ENCODE data around the gene PUDP. TPM values are rescaled to one million over a fixed set of nuclear protein-coding genes. Genes with fewer than 3 reads are reported as not detected.

PUDP gene
- total RNA-seq, 1 experiment from 2014 or later, result 16.1 TPM

DNA sequence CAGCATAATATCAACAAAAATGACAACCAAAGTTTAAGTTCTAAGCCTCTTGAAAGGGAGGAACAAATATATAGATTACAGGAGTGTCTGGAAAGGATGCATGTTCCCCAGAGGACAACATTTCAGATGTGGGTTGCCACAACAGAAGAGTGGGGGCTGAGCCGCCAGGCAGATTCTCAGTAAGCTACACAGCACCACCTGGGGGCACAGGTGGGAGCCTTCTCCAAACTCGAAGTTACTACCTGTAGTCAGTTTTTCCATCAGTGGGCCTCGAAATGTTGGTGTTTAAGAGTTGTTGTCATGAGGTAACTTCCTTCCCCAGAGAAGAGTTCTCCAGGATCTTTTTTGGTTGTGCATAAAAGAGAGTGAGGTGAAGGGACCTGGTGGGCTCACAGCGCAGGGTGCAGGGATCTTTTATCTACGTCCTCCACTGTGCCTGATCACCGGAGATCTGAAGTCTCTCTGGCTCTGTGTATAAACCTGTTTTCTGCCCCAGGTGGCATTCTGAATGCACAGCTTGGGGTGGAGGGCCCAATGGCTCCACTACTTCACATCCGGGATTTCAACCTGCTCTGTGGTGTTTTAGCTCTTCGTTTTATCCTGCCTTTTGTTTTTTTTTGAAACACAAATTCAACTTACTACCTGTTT, 58.9 kb downstream of the PUDP start:
- BruUV-seq (replicated peaks), result no TSS peak
- CTCF ChIA-PET, result no interaction called here
- peak; percentile 5 for DNase-seq (ENCODE audit: unreplicated experiment)
- intact Hi-C loops (cut with micrococcal nuclease), result no loop called here
- Mint-ChIP-seq H3K4me1 (ENCODE audit: insufficient read depth, unreplicated experiment) (peaks cover 4% of the 10 kb centered on the region), H3K27ac (ENCODE audit: low read depth, unreplicated experiment) (no peak overlapping the region), H3K4me3 (ENCODE audit: unreplicated experiment) (no peak overlapping the region), H3K36me3 (ENCODE audit: insufficient read depth, unreplicated experiment) (peaks cover 10% of the 10 kb centered on the region), H3K9me3 (ENCODE audit: unreplicated experiment) (no peaks in the 10 kb centered on the region), H3K27me3 (ENCODE audit: insufficient read depth, unreplicated experiment) (no peaks in the 10 kb centered on the region)
- POLR2A ChIA-PET, result no interaction called here
- TF ChIP-seq, protein P1, sequence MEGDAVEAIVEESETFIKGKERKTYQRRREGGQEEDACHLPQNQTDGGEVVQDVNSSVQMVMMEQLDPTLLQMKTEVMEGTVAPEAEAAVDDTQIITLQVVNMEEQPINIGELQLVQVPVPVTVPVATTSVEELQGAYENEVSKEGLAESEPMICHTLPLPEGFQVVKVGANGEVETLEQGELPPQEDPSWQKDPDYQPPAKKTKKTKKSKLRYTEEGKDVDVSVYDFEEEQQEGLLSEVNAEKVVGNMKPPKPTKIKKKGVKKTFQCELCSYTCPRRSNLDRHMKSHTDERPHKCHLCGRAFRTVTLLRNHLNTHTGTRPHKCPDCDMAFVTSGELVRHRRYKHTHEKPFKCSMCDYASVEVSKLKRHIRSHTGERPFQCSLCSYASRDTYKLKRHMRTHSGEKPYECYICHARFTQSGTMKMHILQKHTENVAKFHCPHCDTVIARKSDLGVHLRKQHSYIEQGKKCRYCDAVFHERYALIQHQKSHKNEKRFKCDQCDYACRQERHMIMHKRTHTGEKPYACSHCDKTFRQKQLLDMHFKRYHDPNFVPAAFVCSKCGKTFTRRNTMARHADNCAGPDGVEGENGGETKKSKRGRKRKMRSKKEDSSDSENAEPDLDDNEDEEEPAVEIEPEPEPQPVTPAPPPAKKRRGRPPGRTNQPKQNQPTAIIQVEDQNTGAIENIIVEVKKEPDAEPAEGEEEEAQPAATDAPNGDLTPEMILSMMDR (IDR thresholded peaks at IDR 0.05; ENCODE audit: unreplicated experiment), result no peak

DNA sequence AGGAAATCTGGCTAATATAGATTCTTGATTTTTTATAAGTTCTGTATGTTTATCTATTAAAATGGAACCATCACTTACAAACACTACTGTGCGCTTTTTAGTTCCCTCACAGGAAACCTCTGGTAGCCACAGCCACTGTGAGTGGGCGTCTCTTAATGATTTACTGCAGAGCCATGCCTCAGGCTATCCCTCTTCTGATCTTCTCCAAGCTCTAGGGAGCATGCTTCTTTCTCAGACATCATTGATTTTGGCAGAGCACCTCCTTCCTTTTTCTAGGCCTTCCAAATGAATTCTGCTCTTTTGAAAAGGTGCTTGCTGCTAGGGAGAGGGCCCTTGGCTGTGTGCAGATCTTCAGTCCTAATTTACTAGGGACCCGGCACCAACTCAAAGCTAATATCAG, 61.6 kb downstream of the PUDP start:
- no peak overlapping the region for H3K27ac Mint-ChIP-seq (ENCODE audit: low read depth, unreplicated experiment)
- ChIA-PET POLR2A (no interaction called here), CTCF (interaction anchor here (0.6 kb wide), 1 partner anchor 659 kb away, joined by 4 read pairs; no protein-coding TSS in a partner anchor)
- peak; percentile 19 for DNase-seq (ENCODE audit: unreplicated experiment)
- no peak overlapping the region for H3K4me3 Mint-ChIP-seq (ENCODE audit: unreplicated experiment)
- H3K4me1 Mint-ChIP-seq (ENCODE audit: insufficient read depth, unreplicated experiment), result peaks cover 17% of the 10 kb centered on the region
- no peaks in the 10 kb centered on the region for H3K9me3 Mint-ChIP-seq (ENCODE audit: unreplicated experiment)
- BruUV-seq (replicated peaks), result no TSS peak
- TF ChIP-seq, protein P1 (IDR thresholded peaks at IDR 0.05; ENCODE audit: unreplicated experiment), result no peak
- no peaks in the 10 kb centered on the region for H3K27me3 Mint-ChIP-seq (ENCODE audit: insufficient read depth, unreplicated experiment)
- H3K36me3 Mint-ChIP-seq (ENCODE audit: insufficient read depth, unreplicated experiment), result peaks cover 17% of the 10 kb centered on the region
- intact Hi-C loops (cut with micrococcal nuclease), result no loop called here

DNA sequence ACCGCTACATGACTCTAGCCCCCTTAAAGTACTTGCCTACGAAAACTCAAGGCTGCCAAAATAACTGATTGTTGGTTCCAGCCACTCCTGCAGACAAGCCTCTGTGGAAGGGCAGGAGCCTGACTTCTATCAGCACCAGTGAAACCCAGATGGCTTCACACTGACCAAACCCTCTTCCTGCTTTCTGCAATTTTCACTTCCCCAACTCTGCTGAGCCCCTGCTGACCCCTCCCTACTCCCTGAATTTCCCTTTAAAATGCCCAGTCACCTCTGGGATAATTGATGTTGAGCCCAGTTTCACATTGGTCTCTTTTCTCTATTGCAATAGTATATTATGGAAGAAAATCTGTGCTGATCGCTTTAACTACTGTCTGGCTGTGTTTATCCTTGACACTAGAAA, 62.1 kb downstream of the PUDP start:
- CTCF ChIA-PET, result interaction anchor here (0.6 kb wide), 1 partner anchor 658 kb away, joined by 4 read pairs; no protein-coding TSS in a partner anchor
- peaks cover 17% of the 10 kb centered on the region for H3K36me3 Mint-ChIP-seq (ENCODE audit: insufficient read depth, unreplicated experiment)
- no peaks in the 10 kb centered on the region for H3K9me3 Mint-ChIP-seq (ENCODE audit: unreplicated experiment)
- H3K4me3 Mint-ChIP-seq (ENCODE audit: unreplicated experiment), result no peak overlapping the region
- intact Hi-C loops (cut with micrococcal nuclease), result no loop called here
- H3K27me3 Mint-ChIP-seq (ENCODE audit: insufficient read depth, unreplicated experiment), result no peaks in the 10 kb centered on the region
- no TSS peak for BruUV-seq (replicated peaks)
- POLR2A ChIA-PET, result no interaction called here
- no peak overlapping the region for H3K27ac Mint-ChIP-seq (ENCODE audit: low read depth, unreplicated experiment)
- TF ChIP-seq, protein P1 (IDR thresholded peaks at IDR 0.05; ENCODE audit: unreplicated experiment), result no peak
- peaks cover 17% of the 10 kb centered on the region for H3K4me1 Mint-ChIP-seq (ENCODE audit: insufficient read depth, unreplicated experiment)
- no peak for DNase-seq (ENCODE audit: unreplicated experiment)

DNA sequence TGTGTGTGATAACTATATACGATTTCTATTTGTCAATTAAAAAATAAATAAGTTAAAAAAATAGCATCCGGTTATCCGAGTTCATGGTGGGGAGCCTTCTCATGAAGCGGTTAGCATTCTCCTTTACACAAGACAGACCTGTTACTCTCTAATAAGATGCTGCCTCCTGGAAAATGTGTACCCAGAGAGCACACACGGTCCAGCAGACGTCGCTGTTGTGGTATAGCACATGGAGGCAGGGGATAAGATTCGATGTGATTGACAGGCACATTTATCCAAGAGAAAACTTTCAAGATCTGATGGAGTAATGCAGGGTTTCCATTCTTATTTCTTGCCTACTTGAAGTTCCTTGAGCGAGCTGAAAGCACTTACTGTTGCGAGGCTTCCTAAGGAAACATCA, 63.1 kb downstream of the PUDP start:
- BruUV-seq (replicated peaks), result no TSS peak
- POLR2A ChIA-PET, result no interaction called here
- intact Hi-C loops (cut with micrococcal nuclease), result no loop called here
- no peak for DNase-seq (ENCODE audit: unreplicated experiment)
- peaks cover 17% of the 10 kb centered on the region for H3K36me3 Mint-ChIP-seq (ENCODE audit: insufficient read depth, unreplicated experiment)
- H3K4me3 Mint-ChIP-seq (ENCODE audit: unreplicated experiment), result no peak overlapping the region
- H3K27me3 Mint-ChIP-seq (ENCODE audit: insufficient read depth, unreplicated experiment), result no peaks in the 10 kb centered on the region
- no peak overlapping the region for H3K27ac Mint-ChIP-seq (ENCODE audit: low read depth, unreplicated experiment)
- CTCF ChIA-PET, result interaction anchor here (1.0 kb wide), 1 partner anchor 61 kb away, joined by 4 read pairs; no protein-coding TSS in a partner anchor
- TF ChIP-seq, protein P1 (IDR thresholded peaks at IDR 0.05; ENCODE audit: unreplicated experiment), result no peak
- H3K9me3 Mint-ChIP-seq (ENCODE audit: unreplicated experiment), result no peaks in the 10 kb centered on the region
- H3K4me1 Mint-ChIP-seq (ENCODE audit: insufficient read depth, unreplicated experiment), result peaks cover 17% of the 10 kb centered on the region

Data from MCF 10A (cell line).